ENCODE measurements around the gene LRRC10. TPM values are rescaled to one million over a fixed set of nuclear protein-coding genes. Genes with fewer than 3 reads are reported as not detected.

Gene LRRC10
- total RNA-seq, 1 experiment from 2014 or later = not detected

DNA sequence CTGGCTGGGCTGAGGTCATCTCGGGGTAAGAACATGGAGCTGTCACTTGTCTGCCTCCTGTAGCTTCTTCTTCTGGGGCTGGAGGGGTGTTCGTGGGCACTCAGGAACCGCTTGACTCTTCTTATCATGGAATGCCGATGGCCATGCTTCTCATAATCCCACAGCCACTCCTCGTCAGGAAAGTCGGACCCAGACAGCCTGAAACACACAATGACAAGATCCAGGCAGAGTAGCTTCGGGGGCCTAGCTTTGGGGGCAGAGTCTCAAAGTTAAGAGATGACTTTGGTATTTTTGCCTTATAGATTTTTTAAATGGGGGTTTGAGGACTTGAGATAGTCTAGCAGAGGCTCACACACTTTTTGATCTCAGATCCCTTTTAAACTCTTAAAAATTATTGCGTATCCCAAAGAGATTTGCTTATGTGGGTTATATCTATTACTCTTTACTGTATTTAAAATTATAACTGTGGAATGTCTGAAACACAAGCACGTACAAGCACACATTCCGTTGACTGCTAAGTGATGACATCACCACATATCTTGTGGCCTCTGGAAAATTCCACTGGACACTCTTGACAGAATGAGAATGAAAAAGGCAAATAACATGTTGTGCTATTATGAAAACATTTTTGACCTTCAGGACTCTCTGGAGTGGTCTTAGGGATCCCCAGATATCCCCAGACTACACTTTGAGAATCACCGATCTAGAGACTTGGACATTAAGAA lies 45.1 kb upstream of the LRRC10 start:
- Histone ChIP-seq H3K9me3 (ENCODE audit: control insufficient read depth, insufficient read depth, low read depth, low read length) (no peaks in the 10 kb centered on the region), H3K36me3 (ENCODE audit: control insufficient read depth, insufficient read depth, low read length) (no peaks in the 10 kb centered on the region), H3K27me3 (ENCODE audit: control insufficient read depth, insufficient read depth, low read length) (no peaks in the 10 kb centered on the region), H3K27ac (ENCODE audit: low read length) (no peak overlapping the region; the same call in 1 of the 2 replicates), H3K4me3 (ENCODE audit: low read depth in 2 of 2, low read length in 2 of 2) (no peak overlapping the region), H3K4me1 (ENCODE audit: control insufficient read depth, insufficient read depth, low read length) (peaks cover 4% of the 10 kb centered on the region; the same call in 1 of the 2 replicates)
- intact Hi-C loops (cut with micrococcal nuclease; ENCODE audit: unreplicated experiment) (no loop called here), in situ Hi-C loops (cut with HindIII; ENCODE audit: low pct_unique_long_range_greater_than_20kb, low sequenced_read_pairs) (no loop called here)
- ChIA-PET CTCF (interaction anchor here (0.6 kb wide), 1 partner anchor 299 kb away, joined by 13 read pairs; no protein-coding TSS in a partner anchor), POLR2A (no interaction called here)
- no peak for DNase-seq (ENCODE audit: low read depth, low spot score)
- no peak for ATAC-seq
- no TSS peak for BruUV-seq (replicated peaks)
- TF ChIP-seq SIN3A (IDR thresholded peaks at IDR 0.05; ENCODE audit: borderline replicate concordance, insufficient read depth, low read depth, low read length) (no peak), TCF7L2 (IDR thresholded peaks at IDR 0.05; ENCODE audit: low read depth, low read length) (no peak), REST (IDR thresholded peaks at IDR 0.05; ENCODE audit: insufficient read depth in 1 of 2, low read depth in 2 of 2, low read length in 1 of 2) (no peak), POLR2AphosphoS5 (IDR thresholded peaks at IDR 0.05; ENCODE audit: low read depth, low read length) (no peak), CTCF (IDR thresholded peaks at IDR 0.05) (no peak)

- no peaks in the 10 kb centered on the region for H3K36me3 ChIP-seq (ENCODE audit: control insufficient read depth, insufficient read depth, low read length)
- POLR2A ChIA-PET = no interaction called here
- in situ Hi-C loops (cut with HindIII; ENCODE audit: low pct_unique_long_range_greater_than_20kb, low sequenced_read_pairs) = no loop called here
- H3K9me3 ChIP-seq (ENCODE audit: control insufficient read depth, insufficient read depth, low read depth, low read length) = no peaks in the 10 kb centered on the region
- TF ChIP-seq POLR2AphosphoS5 (IDR thresholded peaks at IDR 0.05; ENCODE audit: low read depth, low read length) = no peak
- TF ChIP-seq CTCF (IDR thresholded peaks at IDR 0.05) = no peak
- TF ChIP-seq REST (IDR thresholded peaks at IDR 0.05; ENCODE audit: insufficient read depth in 1 of 2, low read depth in 2 of 2, low read length in 1 of 2) = no peak
- no peak for TF ChIP-seq TCF7L2 (IDR thresholded peaks at IDR 0.05; ENCODE audit: low read depth, low read length)
- TF ChIP-seq SIN3A (IDR thresholded peaks at IDR 0.05; ENCODE audit: borderline replicate concordance, insufficient read depth, low read depth, low read length) = no peak
- no peaks in the 10 kb centered on the region for H3K27me3 ChIP-seq (ENCODE audit: control insufficient read depth, insufficient read depth, low read length)
- intact Hi-C loops (cut with micrococcal nuclease; ENCODE audit: unreplicated experiment) = no loop called here
- no peak overlapping the region for H3K27ac ChIP-seq (ENCODE audit: low read length)
- no peak for ATAC-seq
- DNase-seq (ENCODE audit: low read depth, low spot score) = no peak
- CTCF ChIA-PET = no interaction called here
- no peak overlapping the region for H3K4me3 ChIP-seq (ENCODE audit: low read depth in 2 of 2, low read length in 2 of 2)
- peaks cover 4% of the 10 kb centered on the region; the same call in 1 of the 2 replicates for H3K4me1 ChIP-seq (ENCODE audit: control insufficient read depth, insufficient read depth, low read length)
- BruUV-seq (replicated peaks) = no TSS peak
These were observed 43.0 kb upstream of the LRRC10 start for GRCh38 chr12:69653703-69654102.
